ENCODE results near the gene IKBKE. TPM values are rescaled to one million over a fixed set of nuclear protein-coding genes. Genes with fewer than 3 reads are reported as not detected.

Gene IKBKE
- total RNA-seq, 5 donors from 2014 or later (not counting 1 experiment from before 2014, with no cell fraction given), result 60.7 to 84.7 (median 81.4) TPM

- Mint-ChIP-seq H3K9me3 (no peaks in the 10 kb centered on the region), H3K36me3 (peaks cover 33% of the 10 kb centered on the region), H3K27ac (peak overlapping the region; percentile 96), H3K4me1 (peaks cover 51 to 72% (median 56%) of the 10 kb centered on the region in 3 donors), H3K27me3 (no peaks in the 10 kb centered on the region), H3K4me3 (peak overlapping the region; percentile 83 to 93 (median 90))
- H3K9me3 ChIP-seq, result no peaks in the 10 kb centered on the region
- ATAC-seq (replicated peaks in 1 of 4), result no peak
- peaks cover 19 to 47% of the 10 kb centered on the region in 2 donors for H3K36me3 ChIP-seq (ENCODE audit: control insufficient read depth in 2 of 2, extremely low read depth in 1 of 2, insufficient read depth in 1 of 2, low read length in 1 of 2)
- H3K27ac ChIP-seq (ENCODE audit: low read length), result peak overlapping the region; percentile 68
- H3K4me1 ChIP-seq (ENCODE audit: control insufficient read depth in 1 of 2, extremely low read depth in 1 of 2, insufficient read depth in 2 of 2, low read length in 2 of 2), result peaks cover 25 to 49% of the 10 kb centered on the region in 2 experiments
- CTCF ChIA-PET, result no interaction called here
- DNase-seq, result no peak
- 60% methylated on average over 4 of the region's 5 CpGs for WGBS (ENCODE audit: insufficient coverage)
- H3K27me3 ChIP-seq (replicated peaks in 1 of 2; ENCODE audit: control insufficient read depth in 2 of 2, extremely low read depth in 1 of 2, insufficient read depth in 2 of 2, low read length in 1 of 2), result no peaks in the 10 kb centered on the region
- POLR2A ChIA-PET, result no interaction called here
- H3K4me3 ChIP-seq (ENCODE audit: control insufficient read depth in 1 of 2, extremely low read depth in 1 of 2, low read length in 1 of 2), result peak overlapping the region in 1 of 2 donors; percentile 98
These were observed 2.6 kb downstream of the IKBKE start for GRCh38 chr1:206472886-206473285.

- peaks cover 25 to 76% of the 10 kb centered on the region in 2 donors for H3K36me3 ChIP-seq (ENCODE audit: control insufficient read depth in 2 of 2, extremely low read depth in 1 of 2, insufficient read depth in 1 of 2, low read length in 1 of 2)
- ATAC-seq (replicated peaks in 1 of 4) (no peak), DNase-seq (no peak)
- H3K4me1 Mint-ChIP-seq, result peaks cover 34 to 61% (median 44%) of the 10 kb centered on the region in 3 donors
- ChIA-PET CTCF (no interaction called here), POLR2A (no interaction called here)
- no peaks in the 10 kb centered on the region for H3K9me3 ChIP-seq
- no peaks in the 10 kb centered on the region for H3K27me3 Mint-ChIP-seq
- H3K4me3 ChIP-seq (ENCODE audit: control insufficient read depth in 1 of 2, extremely low read depth in 1 of 2, low read length in 1 of 2), result no peak overlapping the region
- H3K4me1 ChIP-seq (ENCODE audit: control insufficient read depth in 1 of 2, extremely low read depth in 1 of 2, insufficient read depth in 2 of 2, low read length in 2 of 2), result peaks cover 5 to 40% of the 10 kb centered on the region in 2 experiments
- H3K4me3 Mint-ChIP-seq, result no peak overlapping the region
- 91% methylated on average over 12 of the region's 17 CpGs for WGBS (ENCODE audit: insufficient coverage)
- no peaks in the 10 kb centered on the region for H3K9me3 Mint-ChIP-seq
- no peaks in the 10 kb centered on the region for H3K27me3 ChIP-seq (replicated peaks in 1 of 2; ENCODE audit: control insufficient read depth in 2 of 2, extremely low read depth in 1 of 2, insufficient read depth in 2 of 2, low read length in 1 of 2)
- peaks cover 44% of the 10 kb centered on the region for H3K36me3 Mint-ChIP-seq
- H3K27ac ChIP-seq (ENCODE audit: low read length), result no peak overlapping the region
- no peak overlapping the region for H3K27ac Mint-ChIP-seq
These were observed 5.8 kb downstream of the IKBKE start for GRCh38 chr1:206476058-206476457.

- no peak overlapping the region for H3K27ac ChIP-seq (ENCODE audit: low read length)
- peaks cover 47% of the 10 kb centered on the region for H3K36me3 Mint-ChIP-seq
- no peaks in the 10 kb centered on the region for H3K27me3 ChIP-seq (replicated peaks in 1 of 2; ENCODE audit: control insufficient read depth in 2 of 2, extremely low read depth in 1 of 2, insufficient read depth in 2 of 2, low read length in 1 of 2)
- H3K9me3 ChIP-seq, result no peaks in the 10 kb centered on the region
- ChIA-PET POLR2A (no interaction called here), CTCF (interaction anchor here in 1 of 2 donors (0.6 to 1.8 kb wide), 2 partner anchors 14 to 69 kb away, joined by 3 to 5 read pairs; no protein-coding TSS in a partner anchor)
- no peak overlapping the region for H3K4me3 Mint-ChIP-seq
- H3K27me3 Mint-ChIP-seq, result no peaks in the 10 kb centered on the region
- peaks cover 29 to 81% of the 10 kb centered on the region in 2 donors for H3K36me3 ChIP-seq (ENCODE audit: control insufficient read depth in 2 of 2, extremely low read depth in 1 of 2, insufficient read depth in 1 of 2, low read length in 1 of 2)
- no peak overlapping the region for H3K4me3 ChIP-seq (ENCODE audit: control insufficient read depth in 1 of 2, extremely low read depth in 1 of 2, low read length in 1 of 2)
- H3K27ac Mint-ChIP-seq, result no peak overlapping the region
- no peak for ATAC-seq (replicated peaks in 1 of 4)
- peaks cover 30 to 56% (median 40%) of the 10 kb centered on the region in 3 donors for H3K4me1 Mint-ChIP-seq
- no peaks in the 10 kb centered on the region for H3K9me3 Mint-ChIP-seq
- no peak for DNase-seq
- WGBS (ENCODE audit: insufficient coverage), result 99% methylated on average over 13 of the region's 14 CpGs
- peaks cover 4 to 35% of the 10 kb centered on the region in 2 experiments for H3K4me1 ChIP-seq (ENCODE audit: control insufficient read depth in 1 of 2, extremely low read depth in 1 of 2, insufficient read depth in 2 of 2, low read length in 2 of 2)
These were observed 6.3 kb downstream of the IKBKE start for GRCh38 chr1:206476591-206476990.

- peaks cover 47% of the 10 kb centered on the region for H3K36me3 Mint-ChIP-seq
- DNase-seq (no peak), ATAC-seq (replicated peaks in 1 of 4) (no peak)
- Histone ChIP-seq H3K27ac (ENCODE audit: low read length) (no peak overlapping the region), H3K36me3 (ENCODE audit: control insufficient read depth in 2 of 2, extremely low read depth in 1 of 2, insufficient read depth in 1 of 2, low read length in 1 of 2) (peaks cover 27 to 83% of the 10 kb centered on the region in 2 donors), H3K4me3 (ENCODE audit: control insufficient read depth in 1 of 2, extremely low read depth in 1 of 2, low read length in 1 of 2) (no peak overlapping the region), H3K4me1 (ENCODE audit: control insufficient read depth in 1 of 2, extremely low read depth in 1 of 2, insufficient read depth in 2 of 2, low read length in 2 of 2) (peaks cover 0 to 30% of the 10 kb centered on the region in 2 experiments), H3K27me3 (replicated peaks in 1 of 2; ENCODE audit: control insufficient read depth in 2 of 2, extremely low read depth in 1 of 2, insufficient read depth in 2 of 2, low read length in 1 of 2) (no peaks in the 10 kb centered on the region), H3K9me3 (no peaks in the 10 kb centered on the region)
- peak overlapping the region in 1 of 2 donors; percentile 73 for H3K27ac Mint-ChIP-seq
- H3K4me1 Mint-ChIP-seq, result peaks cover 24 to 51% (median 34%) of the 10 kb centered on the region in 3 donors
- ChIA-PET POLR2A (interaction anchor here in 1 of 2 donors (0.6 kb wide), 1 partner anchor 413 kb away, joined by 4 read pairs; no protein-coding TSS in a partner anchor), CTCF (interaction anchor here in 1 of 2 donors (0.6 to 1.8 kb wide), 3 partner anchors 15 to 187 kb away, joined by 3 to 5 read pairs (median 3); no protein-coding TSS in a partner anchor)
- no peaks in the 10 kb centered on the region for H3K27me3 Mint-ChIP-seq
- no peaks in the 10 kb centered on the region for H3K9me3 Mint-ChIP-seq
- H3K4me3 Mint-ChIP-seq, result no peak overlapping the region
- 100% methylated on average over 5 of the region's 5 CpGs for whole genome bisulfite sequencing (ENCODE audit: insufficient coverage)
These were observed 6.8 kb downstream of the IKBKE start for GRCh38 chr1:206477110-206477509.

GRCh38 chr1:206477581-206478380 is 7.5 kb downstream of the IKBKE start:
- WGBS (ENCODE audit: insufficient coverage), result 88% methylated on average over 11 of the region's 21 CpGs

GRCh38 chr1:206478746-206479145 is 8.5 kb downstream of the IKBKE start:
- Mint-ChIP-seq H3K9me3 (no peaks in the 10 kb centered on the region), H3K27me3 (no peaks in the 10 kb centered on the region), H3K4me3 (no peak overlapping the region), H3K4me1 (peaks cover 9 to 36% (median 20%) of the 10 kb centered on the region in 3 donors), H3K36me3 (peaks cover 47% of the 10 kb centered on the region), H3K27ac (no peak overlapping the region)
- ChIA-PET CTCF (interaction anchor here (0.7 to 1.9 kb wide), 16 partner anchors 9 to 191 kb away, joined by 3 to 17 read pairs (median 5); partner anchors contain the start of genes DYRK3 (in 1 of the 2), EIF2D (in 1 of the 2) and IKBKE (in 1 of the 2)), POLR2A (no interaction called here)
- Histone ChIP-seq H3K9me3 (no peaks in the 10 kb centered on the region), H3K27ac (ENCODE audit: low read length) (no peak overlapping the region), H3K36me3 (ENCODE audit: control insufficient read depth in 2 of 2, extremely low read depth in 1 of 2, insufficient read depth in 1 of 2, low read length in 1 of 2) (peaks cover 27 to 89% of the 10 kb centered on the region in 2 donors), H3K4me3 (ENCODE audit: control insufficient read depth in 1 of 2, extremely low read depth in 1 of 2, low read length in 1 of 2) (no peak overlapping the region), H3K4me1 (ENCODE audit: control insufficient read depth in 1 of 2, extremely low read depth in 1 of 2, insufficient read depth in 2 of 2, low read length in 2 of 2) (peaks cover 0 to 18% of the 10 kb centered on the region in 2 experiments), H3K27me3 (replicated peaks in 1 of 2; ENCODE audit: control insufficient read depth in 2 of 2, extremely low read depth in 1 of 2, insufficient read depth in 2 of 2, low read length in 1 of 2) (no peaks in the 10 kb centered on the region)
- no peak for ATAC-seq (replicated peaks in 1 of 4)
- 94% methylated on average over 10 of the region's 11 CpGs for WGBS (ENCODE audit: insufficient coverage)
- DNase-seq, result no peak

More at GRCh38 chr1:206477581-206478380, 7.5 kb downstream of the IKBKE start:
- DNase-seq (no peak), ATAC-seq (replicated peaks in 1 of 4) (no peak)
- Mint-ChIP-seq H3K27ac (no peak overlapping the region), H3K27me3 (no peaks in the 10 kb centered on the region), H3K9me3 (no peaks in the 10 kb centered on the region), H3K36me3 (peaks cover 46% of the 10 kb centered on the region), H3K4me3 (no peak overlapping the region), H3K4me1 (peaks cover 18 to 44% (median 28%) of the 10 kb centered on the region in 3 donors)
- ChIA-PET POLR2A (interaction anchor here in 1 of 2 donors (0.6 to 0.8 kb wide), 2 partner anchors 10 to 412 kb away, joined by 3 to 4 read pairs; no protein-coding TSS in a partner anchor), CTCF (interaction anchor here in 1 of 2 donors (0.9 to 1.8 kb wide), 2 partner anchors 15 to 186 kb away, joined by 3 to 5 read pairs; no protein-coding TSS in a partner anchor)
- Histone ChIP-seq H3K27me3 (replicated peaks in 1 of 2; ENCODE audit: control insufficient read depth in 2 of 2, extremely low read depth in 1 of 2, insufficient read depth in 2 of 2, low read length in 1 of 2) (no peaks in the 10 kb centered on the region), H3K36me3 (ENCODE audit: control insufficient read depth in 2 of 2, extremely low read depth in 1 of 2, insufficient read depth in 1 of 2, low read length in 1 of 2) (peaks cover 27 to 87% of the 10 kb centered on the region in 2 donors), H3K4me1 (ENCODE audit: control insufficient read depth in 1 of 2, extremely low read depth in 1 of 2, insufficient read depth in 2 of 2, low read length in 2 of 2) (peaks cover 0 to 23% of the 10 kb centered on the region in 2 experiments), H3K27ac (ENCODE audit: low read length) (no peak overlapping the region), H3K4me3 (ENCODE audit: control insufficient read depth in 1 of 2, extremely low read depth in 1 of 2, low read length in 1 of 2) (no peak overlapping the region), H3K9me3 (no peaks in the 10 kb centered on the region)

Measured in T-cell (primary cell).